OCI-LY7 (cell line): ENCODE results near the gene ASIP. TPM values are rescaled to one million over a fixed set of nuclear protein-coding genes. Genes with fewer than 3 reads are reported as not detected.
"Not testable (repeated sequence)": the region's sequence is repeated elsewhere in the genome, so short reads cannot be mapped to it uniquely, and the experiment has no call there.

Experiments used
- BruUV-seq: library from RNA; stranded (reverse); fragments of 400-500 nt; replicated peaks from 2 replicates; lab custom pipeline; 2021; lab: Mats Ljungman, UMichigan
- CTCF ChIA-PET: fragments of 300-600 bp; sonication (Branson Sonifier 250); formaldehyde crosslinking; loops from one replicate; lab custom pipeline; 2022; ENCODE audit warnings: antibody characterized with exemption; ENCODE audit not compliant: unreplicated experiment; lab: Charles Lee
- POLR2A ChIA-PET: fragments of 300-600 bp; sonication (Branson Sonifier 250); formaldehyde crosslinking; loops from one replicate; lab custom pipeline; 2022; ENCODE audit warnings: antibody characterized with exemption; lab: Charles Lee
- DNase-seq: peaks from one replicate; pipeline ENCODE4 v3.0.0-alpha.2; 2015; ENCODE audit warnings: low spot score
- H2AFZ ChIP-seq: fragments of 200-600 bp; sonication (generic), shearing (Covaris generic); 2 replicates; pipeline ENCODE4 v1.6.1; 2014; ENCODE audit warnings: mild to moderate bottlenecking, antibody characterized with exemption, low read length, moderate library complexity
- H3K27ac ChIP-seq: fragments of 200-600 bp; sonication (generic); 2 replicates; pipeline ENCODE4 v1.5.1; 2014; ENCODE audit warnings: mixed run types, low read depth, mild to moderate bottlenecking, moderate library complexity, low read length, inconsistent platforms; ENCODE audit not compliant: poor library complexity, severe bottlenecking
- H3K36me3 ChIP-seq: fragments of 200-600 bp; sonication (generic); 2 replicates; pipeline ENCODE4 v1.6.1; 2014; ENCODE audit warnings: mild to moderate bottlenecking, antibody characterized with exemption, low read length, moderate library complexity, mixed read lengths; ENCODE audit not compliant: insufficient read depth
- H3K4me1 ChIP-seq: fragments of 200-600 bp; sonication (generic); 2 replicates; pipeline ENCODE4 v1.5.1; 2014; ENCODE audit warnings: mild to moderate bottlenecking, low read length; ENCODE audit not compliant: insufficient read depth, poor library complexity, severe bottlenecking
- H3K4me2 ChIP-seq: fragments of 200-600 bp; sonication (generic); 2 replicates; pipeline ENCODE4 v1.6.1; 2014; ENCODE audit warnings: mild to moderate bottlenecking, low read length
- H3K4me3 ChIP-seq: fragments of 200-600 bp; sonication (generic); 2 replicates; pipeline ENCODE4 v1.5.1; 2014; ENCODE audit warnings: mild to moderate bottlenecking, low read depth, low read length; ENCODE audit not compliant: poor library complexity, severe bottlenecking
- H3K79me2 ChIP-seq: fragments of 200-600 bp; sonication (generic); 2 replicates; pipeline ENCODE4 v1.6.1; 2016; ENCODE audit warnings: low read depth, mild to moderate bottlenecking, low read length, moderate library complexity, mixed read lengths; ENCODE audit not compliant: insufficient read depth
- H3K9me2 ChIP-seq: fragments of 200-600 bp; sonication (generic); 2 replicates; pipeline ENCODE4 v1.6.1; 2016; ENCODE audit warnings: mild to moderate bottlenecking, low read length, mixed read lengths; ENCODE audit not compliant: insufficient read depth
- H3K9me3 ChIP-seq: fragments of 200-600 bp; sonication (generic); 2 replicates; pipeline ENCODE4 v1.6.1; 2014; ENCODE audit warnings: mild to moderate bottlenecking, mixed run types, low read length, mixed read lengths
- H4K20me1 ChIP-seq: fragments of 200-600 bp; sonication (generic); 2 replicates; pipeline ENCODE4 v1.6.1; 2014; ENCODE audit warnings: mild to moderate bottlenecking, antibody characterized with exemption, low read length, moderate library complexity, mixed read lengths; ENCODE audit not compliant: insufficient read depth
- CTCF ChIP-seq: fragments of 200-600 bp; sonication (generic); conservative IDR thresholded peaks from 2 replicates; pipeline ENCODE4 v1.5.1; 2014; ENCODE audit warnings: mild to moderate bottlenecking, antibody characterized with exemption, low read length, moderate library complexity, mixed read lengths
- EZH2phosphoT487 ChIP-seq: fragments of 200-600 bp; sonication (generic); IDR thresholded peaks from 2 replicates; pipeline ENCODE4 v1.6.1; 2018; ENCODE audit warnings: low read depth, borderline replicate concordance, mild to moderate bottlenecking, mixed run types, antibody characterized with exemption, low read length, moderate library complexity, mixed read lengths
- intact Hi-C: fragments of 100-400 bp; cut with micrococcal nuclease; formaldehyde crosslinking; loops from one replicate; pipeline ENCODE4 v1.10.0; 2022; ENCODE audit not compliant: unreplicated experiment
- total RNA-seq, 2 experiments: library from RNA; depleted of rRNA in 1 of 2; stranded (reverse); fragments of >200 nt in 1 of 2; shearing (Covaris generic) in 1 of 2; gene quantifications; 2 replicates each; pipeline ENCODE4 v1.2.3, GENCODE V29; 2014 to 2022

Gene ASIP
- total RNA-seq, 2 experiments from 2014 or later, result 0.32 to 0.82 TPM

- POLR2A ChIA-PET, result no interaction called here
- CTCF ChIA-PET, result no interaction called here
- H3K9me3 ChIP-seq, result no peaks in the 10 kb centered on the region
Observed at GRCh38 chr20:34285450-34285849, 44.2 kb downstream of the ASIP start.

GRCh38 chr20:34287500-34287899 is 46.3 kb downstream of the ASIP start:
- intact Hi-C loops, CTCF ChIA-PET: not testable (repeated sequence)

More at GRCh38 chr20:34285450-34285849, 44.2 kb downstream of the ASIP start:
- Histone ChIP-seq H3K36me3 (peaks cover 98% of the 10 kb centered on the region), H3K4me2 (no peak overlapping the region), H3K4me3 (no peak overlapping the region), H3K4me1 (no peaks in the 10 kb centered on the region), H3K79me2 (no peaks in the 10 kb centered on the region), H2AFZ (no peak overlapping the region), H4K20me1 (no peaks in the 10 kb centered on the region), H3K9me2 (no peaks in the 10 kb centered on the region), H3K27ac (no peak overlapping the region)
- DNase-seq, result no peak
- BruUV-seq, result no TSS peak
- intact Hi-C loops, result no loop called here
- no peak for TF ChIP-seq CTCF
- no peak for TF ChIP-seq EZH2phosphoT487

DNA sequence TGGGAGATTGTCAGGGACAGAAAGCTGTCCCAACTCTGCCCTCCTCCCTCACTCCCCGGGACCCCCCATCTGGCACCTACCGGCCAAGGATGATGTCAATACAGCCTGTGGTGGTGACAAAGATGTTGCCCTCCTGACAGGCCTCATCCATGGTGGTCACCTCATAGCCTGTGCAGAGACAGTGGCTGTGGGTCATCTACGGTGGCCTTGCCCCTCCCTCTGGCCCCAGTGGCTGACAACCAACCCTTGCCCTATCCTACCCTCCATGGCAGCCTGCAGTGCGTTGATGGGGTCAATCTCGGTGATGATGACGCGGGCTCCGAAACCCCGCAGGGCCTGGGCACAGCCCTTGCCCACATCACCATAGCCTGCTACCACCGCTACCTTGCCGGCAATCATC is 49.2 kb downstream of the ASIP start:
- POLR2A ChIA-PET, result no interaction called here
- H3K36me3 ChIP-seq, result peaks cover 98% of the 10 kb centered on the region

More at GRCh38 chr20:34287500-34287899, 46.3 kb downstream of the ASIP start:
- H2AFZ ChIP-seq, H3K4me2 ChIP-seq, H3K27ac ChIP-seq, H3K4me3 ChIP-seq, H3K9me3 ChIP-seq, BruUV-seq, H3K4me1 ChIP-seq, H4K20me1 ChIP-seq, H3K9me2 ChIP-seq, DNase-seq, H3K79me2 ChIP-seq: not testable (repeated sequence)
- POLR2A ChIA-PET, result interaction anchor here (0.6 kb wide), 1 partner anchor 10 kb away, joined by 3 read pairs; no protein-coding TSS in a partner anchor
- peaks cover 98% of the 10 kb centered on the region for H3K36me3 ChIP-seq

More for the DNA sequence above, 49.2 kb downstream of the ASIP start:
- H3K9me3 ChIP-seq, result no peaks in the 10 kb centered on the region
- no peaks in the 10 kb centered on the region for H3K9me2 ChIP-seq
- no peak overlapping the region for H3K4me2 ChIP-seq
- H3K4me3 ChIP-seq, result no peak overlapping the region
- no TSS peak for BruUV-seq
- intact Hi-C loops, result no loop called here
- CTCF ChIA-PET, result no interaction called here
- H3K79me2 ChIP-seq, result peaks cover 3% of the 10 kb centered on the region; the same call in 1 of the 2 replicates
- TF ChIP-seq CTCF, result no peak
- TF ChIP-seq EZH2phosphoT487, result no peak
- DNase-seq, result no peak
- H3K27ac ChIP-seq, result no peak overlapping the region
- no peaks in the 10 kb centered on the region for H3K4me1 ChIP-seq
- H2AFZ ChIP-seq, result no peak overlapping the region
- no peaks in the 10 kb centered on the region for H4K20me1 ChIP-seq
